ENCODE data around the gene JADE1. TPM values are rescaled to one million over a fixed set of nuclear protein-coding genes. Genes with fewer than 3 reads are reported as not detected.

The JADE1 gene
- total RNA-seq = 10 to 100 TPM; 25.5 to 28.4 TPM

DNA sequence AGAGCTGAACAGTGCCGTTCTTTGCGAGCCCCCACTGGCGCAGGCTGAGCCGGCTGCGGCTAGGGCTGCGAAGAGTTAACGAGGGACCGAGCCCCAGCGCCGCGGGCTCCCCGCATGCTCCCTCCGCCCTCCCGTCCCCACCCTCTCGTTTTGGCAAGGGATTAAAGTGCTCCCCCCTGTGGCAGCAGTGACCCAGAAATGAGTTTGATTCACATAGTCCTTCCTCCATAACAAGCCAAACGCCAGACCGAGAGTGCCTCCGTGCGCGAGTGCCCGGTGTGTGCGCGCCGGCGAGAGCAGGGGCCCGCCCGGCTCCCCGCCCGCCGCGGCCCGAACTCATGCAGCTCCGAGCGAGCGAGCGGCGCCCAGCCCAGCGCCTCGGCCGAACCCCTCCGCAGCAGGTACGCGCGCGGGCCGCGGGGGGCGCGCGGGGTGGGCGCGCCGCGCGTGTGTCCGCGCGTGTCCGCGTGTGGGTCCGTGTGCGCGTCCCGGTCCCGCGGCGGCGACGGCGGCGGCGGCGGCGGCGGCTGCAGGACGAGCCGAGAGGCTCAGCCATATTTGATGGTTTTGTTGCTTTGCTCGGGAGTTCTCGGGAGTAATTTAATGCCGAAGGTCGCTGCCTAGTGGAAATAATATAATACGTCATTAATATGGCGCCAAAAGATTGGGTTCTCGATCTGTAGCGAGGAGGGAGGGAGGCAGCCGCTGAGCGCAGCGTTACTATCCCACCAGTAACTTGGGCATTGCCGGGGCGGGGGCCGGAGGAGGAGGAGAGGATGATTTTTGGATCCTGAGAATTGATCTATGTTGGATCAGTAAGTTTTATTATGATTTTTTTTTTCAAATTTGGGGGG, at the start of gene JADE1:
JADE1 (plus strand) TSS at position 224 of the 854 bp plus-strand sequence. CDS start 22,059 bp downstream, outside the sequence.
- peaks cover 13% of the 10 kb centered on the region for H3K4me1 Mint-ChIP-seq
- peak; percentile 94 for DNase-seq
- H3K27ac Mint-ChIP-seq = peak within 1 kb of the TSS; percentile 99
- peak; percentile 69 for ATAC-seq
- no peaks in the 10 kb centered on the region for H3K9me3 Mint-ChIP-seq (ENCODE audit: low read depth)
- intact Hi-C loops (cut with DNase I, micrococcal nuclease) = loop anchor here (1.0 to 5.0 kb wide), 8 partner anchors 27 to 618 kb away; partner anchors contain the start of gene SCLT1 (in 1 of the 2)
- POLR2A ChIA-PET = interaction anchor here (0.7 to 1.1 kb wide), 2 partner anchors 60 to 91 kb away, joined by 3 to 4 read pairs; no protein-coding TSS in a partner anchor
- H3K4me3 Mint-ChIP-seq = peak within 1 kb of the TSS; percentile 93
- H3K27me3 Mint-ChIP-seq = no peaks in the 10 kb centered on the region
- CTCF ChIA-PET = interaction anchor here (0.7 to 1.4 kb wide), 6 partner anchors 11 to 524 kb away, joined by 3 read pairs; no protein-coding TSS in a partner anchor
- H3K36me3 Mint-ChIP-seq (ENCODE audit: low read depth) = peaks cover 2% of the 10 kb centered on the region

- Mint-ChIP-seq H3K4me1 (peaks cover 3% of the 10 kb centered on the region), H3K36me3 (ENCODE audit: low read depth) (no peaks in the 10 kb centered on the region), H3K27ac (no peak overlapping the region), H3K4me3 (no peak overlapping the region), H3K27me3 (no peaks in the 10 kb centered on the region), H3K9me3 (ENCODE audit: low read depth) (no peaks in the 10 kb centered on the region)
- DNase-seq (no peak), ATAC-seq (no peak)
- intact Hi-C loops (cut with DNase I, micrococcal nuclease) = no loop called here
- ChIA-PET CTCF (no interaction called here), POLR2A (interaction anchor here (0.6 kb wide), 1 partner anchor 169 kb away, joined by 4 read pairs; no protein-coding TSS in a partner anchor)
Measured at GRCh38 chr4:128766781-128767180, 42.7 kb upstream of the JADE1 start.

DNA sequence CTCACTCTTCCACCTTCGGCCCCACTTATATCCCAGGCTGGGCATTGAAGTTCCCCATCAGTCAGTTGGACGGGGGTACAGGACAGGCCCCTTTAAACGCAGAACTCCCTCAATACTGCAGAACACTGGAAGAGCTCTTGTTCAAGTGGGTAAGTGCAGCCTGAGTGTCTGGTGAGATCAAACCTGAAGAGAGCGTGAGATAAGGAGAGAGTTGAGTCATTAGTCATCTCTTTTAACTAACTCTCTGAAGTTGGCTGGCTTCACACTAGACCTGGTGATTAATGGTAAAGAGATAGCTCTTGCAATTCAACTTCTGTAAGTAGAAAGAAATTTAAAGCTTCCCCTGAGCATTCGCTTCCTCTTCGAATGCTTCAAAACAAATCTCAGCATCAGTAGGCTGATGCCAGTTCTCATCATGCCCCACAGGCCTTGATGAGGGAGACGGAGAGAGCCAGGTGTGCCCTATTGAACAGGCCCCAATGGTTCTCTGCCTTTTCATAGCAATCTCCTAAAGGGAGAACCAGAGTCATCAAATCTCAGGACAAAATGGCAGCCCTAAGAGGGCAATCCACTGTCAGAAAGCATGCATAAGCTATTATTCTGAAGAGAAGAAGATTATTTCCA, 41.0 kb upstream of the JADE1 start:
- Mint-ChIP-seq H3K27ac (no peak overlapping the region), H3K4me1 (peaks cover 3% of the 10 kb centered on the region), H3K27me3 (no peaks in the 10 kb centered on the region), H3K36me3 (ENCODE audit: low read depth) (no peaks in the 10 kb centered on the region), H3K9me3 (ENCODE audit: low read depth) (no peaks in the 10 kb centered on the region), H3K4me3 (no peak overlapping the region)
- ATAC-seq (peak; percentile 42), DNase-seq (no peak)
- intact Hi-C loops (cut with DNase I, micrococcal nuclease) = no loop called here
- CTCF ChIA-PET = interaction anchor here (1.3 kb wide), 1 partner anchor 14 kb away, joined by 4 read pairs; no protein-coding TSS in a partner anchor
- POLR2A ChIA-PET = no interaction called here

DNA sequence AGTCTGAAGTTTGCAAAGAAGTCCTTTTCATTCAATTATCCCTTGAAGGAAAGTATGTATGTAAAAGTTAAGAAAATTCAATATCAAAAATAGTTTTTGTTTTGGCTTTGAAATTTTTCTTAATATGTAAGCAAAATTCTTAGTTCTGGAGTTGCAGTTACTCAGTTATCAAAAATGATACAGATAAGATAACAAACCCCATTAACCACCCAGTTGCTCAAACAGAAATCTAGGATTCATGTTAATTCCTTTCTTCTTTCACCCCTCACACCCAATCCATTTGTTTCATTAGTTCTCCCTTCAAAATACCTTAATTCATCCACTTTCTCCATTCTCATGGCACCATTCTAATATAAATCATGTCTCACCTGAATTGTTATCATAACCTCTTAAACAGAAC, 40.5 kb upstream of the JADE1 start:
- POLR2A ChIA-PET = no interaction called here
- DNase-seq (no peak), ATAC-seq (no peak)
- no peaks in the 10 kb centered on the region for H3K27me3 Mint-ChIP-seq
- peaks cover 3% of the 10 kb centered on the region for H3K4me1 Mint-ChIP-seq
- H3K27ac Mint-ChIP-seq = no peak overlapping the region
- no peaks in the 10 kb centered on the region for H3K9me3 Mint-ChIP-seq (ENCODE audit: low read depth)
- no peaks in the 10 kb centered on the region for H3K36me3 Mint-ChIP-seq (ENCODE audit: low read depth)
- CTCF ChIA-PET = no interaction called here
- intact Hi-C loops (cut with DNase I, micrococcal nuclease) = no loop called here
- H3K4me3 Mint-ChIP-seq = no peak overlapping the region

DNA sequence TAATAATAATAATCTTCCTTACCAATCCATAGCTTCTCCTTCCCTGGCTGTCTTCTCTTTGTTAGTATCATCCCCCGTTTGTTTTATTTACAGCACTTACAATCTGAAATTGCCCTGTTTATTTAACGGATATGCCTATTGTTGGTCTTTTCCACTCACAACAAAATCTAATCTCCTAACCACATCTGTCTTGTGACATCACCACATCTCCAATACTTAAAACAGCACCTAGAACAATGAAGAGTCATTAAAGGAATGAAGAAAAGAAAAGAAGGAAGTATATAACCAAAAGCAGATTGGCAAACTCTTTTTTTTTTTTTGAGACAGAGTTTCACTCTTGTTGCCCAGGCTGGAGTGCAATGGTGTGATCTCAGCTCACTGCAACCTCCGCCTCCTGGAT, 38.7 kb upstream of the JADE1 start:
- Mint-ChIP-seq H3K27me3 (peaks cover under 1% of the 10 kb centered on the region), H3K27ac (no peak overlapping the region), H3K4me1 (peaks cover 3% of the 10 kb centered on the region), H3K4me3 (no peak overlapping the region), H3K36me3 (ENCODE audit: low read depth) (no peaks in the 10 kb centered on the region), H3K9me3 (ENCODE audit: low read depth) (no peaks in the 10 kb centered on the region)
- ChIA-PET CTCF (no interaction called here), POLR2A (no interaction called here)
- no peak for ATAC-seq
- intact Hi-C loops (cut with DNase I, micrococcal nuclease) = no loop called here
- no peak for DNase-seq

DNA sequence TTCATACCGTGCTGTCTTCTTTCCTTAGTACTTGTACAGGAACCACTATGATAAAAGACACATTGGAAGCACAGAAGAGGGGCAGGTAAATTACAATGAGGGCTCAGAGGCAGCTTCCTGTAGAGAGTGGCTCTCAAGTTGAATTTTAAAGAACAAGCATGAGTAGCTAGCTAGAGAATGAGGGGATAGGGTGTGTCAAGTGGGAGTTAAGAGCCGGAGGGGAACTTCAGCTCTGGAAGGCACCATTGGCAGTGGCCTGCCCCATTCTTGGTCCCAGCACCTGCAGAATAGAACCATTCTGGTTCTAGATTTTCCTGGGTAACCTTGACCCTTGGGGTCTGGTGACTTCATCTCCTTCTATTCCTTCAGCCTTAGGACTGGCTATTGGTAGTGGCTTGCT, 34.0 kb upstream of the JADE1 start:
- H3K36me3 Mint-ChIP-seq (ENCODE audit: low read depth) = no peaks in the 10 kb centered on the region
- peaks cover 3% of the 10 kb centered on the region for H3K4me1 Mint-ChIP-seq
- intact Hi-C loops (cut with DNase I, micrococcal nuclease) = no loop called here
- peaks cover 4% of the 10 kb centered on the region for H3K27me3 Mint-ChIP-seq
- H3K9me3 Mint-ChIP-seq (ENCODE audit: low read depth) = no peaks in the 10 kb centered on the region
- POLR2A ChIA-PET = interaction anchor here (0.5 kb wide), 1 partner anchor 190 kb away, joined by 3 read pairs; no protein-coding TSS in a partner anchor
- H3K27ac Mint-ChIP-seq = no peak overlapping the region
- CTCF ChIA-PET = no interaction called here
- ATAC-seq (no peak), DNase-seq (no peak)
- no peak overlapping the region for H3K4me3 Mint-ChIP-seq

DNA sequence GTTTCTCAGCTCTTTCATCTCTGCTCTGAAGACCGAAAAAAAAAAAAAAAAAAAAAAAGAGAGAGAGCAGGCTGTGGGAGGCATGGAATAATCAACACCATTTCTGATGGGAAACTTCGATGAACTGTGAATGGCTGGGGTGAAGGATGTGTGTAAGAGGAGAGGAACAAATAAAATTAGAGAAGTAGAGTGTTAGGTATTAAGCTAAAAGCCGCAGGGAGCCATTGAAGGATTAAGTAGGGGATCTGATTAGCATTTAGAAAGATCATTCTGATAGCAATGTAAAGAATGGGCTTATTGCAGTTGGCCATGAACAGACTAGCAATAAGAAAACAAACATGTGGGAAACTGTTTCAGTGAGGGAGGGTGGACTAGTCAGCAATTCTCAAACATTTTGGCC, 33.6 kb upstream of the JADE1 start:
- no peaks in the 10 kb centered on the region for H3K4me1 Mint-ChIP-seq
- H3K27ac Mint-ChIP-seq = no peak overlapping the region
- no peaks in the 10 kb centered on the region for H3K36me3 Mint-ChIP-seq (ENCODE audit: low read depth)
- ChIA-PET CTCF (no interaction called here), POLR2A (no interaction called here)
- no peak overlapping the region for H3K4me3 Mint-ChIP-seq
- peaks cover 4% of the 10 kb centered on the region for H3K27me3 Mint-ChIP-seq
- DNase-seq = no peak
- intact Hi-C loops (cut with DNase I, micrococcal nuclease) = no loop called here
- no peaks in the 10 kb centered on the region for H3K9me3 Mint-ChIP-seq (ENCODE audit: low read depth)
- ATAC-seq = no peak

DNA sequence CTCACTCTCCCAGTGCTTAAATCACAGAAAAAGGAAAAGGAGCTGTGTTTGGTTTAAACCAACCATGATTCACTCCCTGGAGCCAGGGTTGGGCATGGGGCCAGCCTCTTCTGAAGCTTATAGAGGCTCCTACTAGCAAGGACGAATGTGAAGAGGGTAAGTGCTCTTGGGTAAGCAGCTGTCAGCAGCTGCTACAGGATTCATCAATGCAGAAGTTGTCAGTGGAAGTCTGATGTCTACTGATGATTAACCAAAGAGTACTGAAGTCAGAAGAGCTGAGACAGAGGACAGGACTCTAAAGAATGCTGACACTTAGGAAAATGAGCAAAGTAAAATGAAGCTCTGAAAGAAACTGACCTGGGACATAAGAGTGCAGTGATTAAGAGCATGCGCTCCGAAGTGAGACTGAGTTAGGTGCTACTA, 32.7 kb upstream of the JADE1 start:
- ATAC-seq (no peak), DNase-seq (no peak)
- no peak overlapping the region for H3K4me3 Mint-ChIP-seq
- peaks cover 4% of the 10 kb centered on the region for H3K27me3 Mint-ChIP-seq
- ChIA-PET POLR2A (no interaction called here), CTCF (interaction anchor here (0.9 kb wide), 1 partner anchor 353 kb away, joined by 3 read pairs; no protein-coding TSS in a partner anchor)
- H3K27ac Mint-ChIP-seq = no peak overlapping the region
- intact Hi-C loops (cut with DNase I, micrococcal nuclease) = no loop called here
- no peaks in the 10 kb centered on the region for H3K9me3 Mint-ChIP-seq (ENCODE audit: low read depth)
- H3K36me3 Mint-ChIP-seq (ENCODE audit: low read depth) = no peaks in the 10 kb centered on the region
- no peaks in the 10 kb centered on the region for H3K4me1 Mint-ChIP-seq

DNA sequence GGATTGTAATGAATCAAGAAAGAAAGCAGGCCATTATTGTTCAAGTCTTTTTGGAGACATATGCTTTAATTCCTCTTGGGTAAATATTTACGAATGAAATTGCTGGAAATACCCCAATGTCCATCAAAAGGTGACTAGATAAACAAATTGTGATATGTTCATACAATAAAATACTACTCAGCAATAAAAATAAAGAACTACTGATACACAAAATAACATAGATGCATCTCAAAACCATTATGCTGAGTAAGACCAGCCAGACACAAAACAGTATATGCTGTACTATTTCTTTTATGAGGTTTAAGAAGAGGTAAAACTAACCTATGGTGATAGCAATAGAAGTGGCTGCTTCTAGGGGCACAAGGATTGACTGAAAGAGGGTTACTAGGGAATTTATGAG, 28.8 kb upstream of the JADE1 start:
- no peak for ATAC-seq
- Mint-ChIP-seq H3K27ac (no peak overlapping the region), H3K9me3 (ENCODE audit: low read depth) (no peaks in the 10 kb centered on the region), H3K4me1 (no peaks in the 10 kb centered on the region), H3K36me3 (ENCODE audit: low read depth) (no peaks in the 10 kb centered on the region), H3K4me3 (no peak overlapping the region), H3K27me3 (peaks cover 4% of the 10 kb centered on the region)
- ChIA-PET CTCF (no interaction called here), POLR2A (no interaction called here)
- no peak for DNase-seq
- intact Hi-C loops (cut with DNase I, micrococcal nuclease) = loop anchor here in 1 of 2 experiments (5.0 to 10.0 kb wide), 2 partner anchors 577 to 854 kb away; no protein-coding TSS in a partner anchor

DNA sequence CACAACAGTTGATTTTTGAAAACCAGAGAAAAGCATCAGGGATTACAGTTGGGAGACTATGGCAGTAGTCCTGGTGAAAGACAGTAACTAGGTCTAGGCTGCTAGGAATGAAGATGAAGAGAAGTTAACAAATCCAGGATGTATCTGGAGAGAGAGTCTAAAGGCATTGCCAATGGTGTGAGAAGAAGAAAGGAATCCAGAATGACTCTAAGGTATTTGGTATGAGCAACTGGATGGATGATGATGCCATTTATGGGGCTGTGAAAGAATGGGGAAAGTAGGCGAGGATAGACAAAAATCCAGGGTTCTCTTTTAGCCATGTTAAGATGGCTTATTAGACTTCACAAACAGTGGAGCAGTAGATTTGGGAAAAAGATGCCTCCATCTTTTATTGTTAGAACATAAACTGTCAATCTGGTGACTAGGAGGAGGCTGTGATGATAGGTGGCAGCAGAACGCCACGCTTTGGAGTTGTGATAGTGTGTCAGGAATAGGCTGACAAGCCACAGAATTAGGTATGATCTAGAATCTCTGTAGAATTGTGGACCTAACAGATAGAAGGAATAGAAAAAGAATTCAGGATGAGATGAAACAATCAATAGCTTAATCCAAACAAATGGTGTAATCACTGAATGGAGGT, 27.3 kb upstream of the JADE1 start:
- ChIA-PET CTCF (no interaction called here), POLR2A (no interaction called here)
- intact Hi-C loops (cut with DNase I, micrococcal nuclease) = loop anchor here (1.0 to 10.0 kb wide), 4 partner anchors 27 to 853 kb away; partner anchors contain the start of gene JADE1 (in 1 of the 2)
- peaks cover 2% of the 10 kb centered on the region for H3K27me3 Mint-ChIP-seq
- no peaks in the 10 kb centered on the region for H3K9me3 Mint-ChIP-seq (ENCODE audit: low read depth)
- no peak overlapping the region for H3K4me3 Mint-ChIP-seq
- no peaks in the 10 kb centered on the region for H3K4me1 Mint-ChIP-seq
- DNase-seq (peak; percentile 59), ATAC-seq (peak; percentile 65)
- no peaks in the 10 kb centered on the region for H3K36me3 Mint-ChIP-seq (ENCODE audit: low read depth)
- H3K27ac Mint-ChIP-seq = no peak overlapping the region

DNA sequence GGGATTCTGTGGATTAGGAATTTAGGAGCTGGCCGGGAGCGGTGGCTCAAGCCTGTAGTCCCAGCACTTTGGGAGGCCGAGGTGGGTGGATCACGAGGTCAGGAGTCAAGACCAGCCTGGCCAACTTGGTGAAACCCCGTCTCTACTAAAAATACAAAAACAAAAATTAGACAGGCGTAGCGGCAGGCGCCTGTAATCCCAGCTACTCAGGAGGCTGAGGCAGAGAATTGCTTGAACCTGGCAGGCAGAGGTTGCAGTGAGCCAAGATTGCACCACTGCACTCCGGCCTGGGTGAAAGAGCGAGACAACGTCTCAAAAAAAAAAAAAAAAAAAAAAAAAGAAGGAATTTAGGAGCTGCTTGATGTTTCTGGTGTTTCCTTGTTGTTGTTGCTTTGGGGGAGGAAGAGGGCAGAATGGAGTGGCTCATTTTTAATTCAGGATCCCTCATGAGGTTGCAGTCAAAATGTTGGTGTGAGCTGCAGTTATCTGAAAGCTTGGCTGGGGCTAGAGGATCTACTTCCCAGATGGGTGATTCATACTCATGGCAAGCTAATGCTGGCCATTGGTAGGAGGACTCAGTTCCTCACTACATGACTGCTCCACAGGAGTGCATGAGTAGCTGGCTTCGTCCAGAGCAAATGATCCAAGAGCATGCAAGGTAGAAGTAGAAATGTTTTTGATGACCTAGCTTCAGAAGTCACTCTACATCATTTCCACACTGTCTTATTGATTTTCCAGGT, 26.5 kb upstream of the JADE1 start:
- no peaks in the 10 kb centered on the region for H3K36me3 Mint-ChIP-seq (ENCODE audit: low read depth)
- ATAC-seq (no peak), DNase-seq (no peak)
- H3K4me1 Mint-ChIP-seq = no peaks in the 10 kb centered on the region
- no peaks in the 10 kb centered on the region for H3K9me3 Mint-ChIP-seq (ENCODE audit: low read depth)
- H3K4me3 Mint-ChIP-seq = no peak overlapping the region
- peaks cover 2% of the 10 kb centered on the region for H3K27me3 Mint-ChIP-seq
- ChIA-PET POLR2A (no interaction called here), CTCF (interaction anchor here (0.5 to 1.4 kb wide), 2 partner anchors 19 to 315 kb away, joined by 5 read pairs; no protein-coding TSS in a partner anchor)
- H3K27ac Mint-ChIP-seq = no peak overlapping the region
- intact Hi-C loops (cut with DNase I, micrococcal nuclease) = loop anchor here (1.0 to 10.0 kb wide), 4 partner anchors 26 to 852 kb away; partner anchors contain the start of gene JADE1 (in 1 of the 2)

All from activated CD4-positive, alpha-beta T cell treated with anti-CD3 and anti-CD28 coated beads for 36 hours (primary cell).